Measurements from ENCODE around the gene OR14A2. TPM values are rescaled to one million over a fixed set of nuclear protein-coding genes. Genes with fewer than 3 reads are reported as not detected.
"Not testable (repeated sequence)": the region's sequence is repeated elsewhere in the genome, so short reads cannot be mapped to it uniquely, and the experiment has no call there.

The OR14A2 gene
- total and polyA plus RNA-seq, 2 donors, result not detected

DNA sequence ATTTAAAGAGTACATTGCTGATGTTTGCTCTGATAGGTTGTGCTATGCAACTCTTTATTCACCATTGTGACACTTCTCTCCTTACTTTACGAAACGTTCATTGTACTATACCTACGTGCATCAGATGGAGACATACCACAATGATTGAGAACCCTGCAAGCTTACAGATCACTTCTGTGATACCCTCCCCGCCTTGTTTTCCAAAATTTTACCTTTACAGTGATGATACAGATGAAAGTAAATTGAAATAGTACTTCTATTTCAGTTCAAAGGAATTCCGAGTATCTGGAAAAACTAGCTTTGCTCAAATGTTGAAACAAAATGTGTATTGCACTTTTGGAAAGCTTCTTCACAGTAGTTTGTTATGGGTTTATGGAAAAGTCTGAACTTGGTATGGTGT lies 6.2 kb downstream of the OR14A2 start:
- H3K27ac ChIP-seq (ENCODE audit: low read depth in 1 of 2, low read length in 1 of 2), result no peak overlapping the region
- no peaks in the 10 kb centered on the region for H3K9me3 ChIP-seq (ENCODE audit: control insufficient read depth in 2 of 2, insufficient read depth in 1 of 2, low read length in 1 of 2)
- no peak for DNase-seq (ENCODE audit: low read depth in 6 of 9, low spot score in 9 of 9)
- no peaks in the 10 kb centered on the region for H3K27me3 ChIP-seq (ENCODE audit: control insufficient read depth in 2 of 2, insufficient read depth in 1 of 2, low read length in 1 of 2)
- WGBS, result 93% methylated on average over 5 of the region's 5 CpGs
- no peak overlapping the region for H3K4me3 ChIP-seq (ENCODE audit: low read length in 2 of 2)
- no peaks in the 10 kb centered on the region for H3K36me3 ChIP-seq (ENCODE audit: control insufficient read depth in 2 of 2, insufficient read depth in 2 of 2, low read length in 1 of 2)
- no peaks in the 10 kb centered on the region for H3K4me1 ChIP-seq (ENCODE audit: control insufficient read depth in 2 of 2, insufficient read depth in 2 of 2, low read length in 2 of 2)

DNA sequence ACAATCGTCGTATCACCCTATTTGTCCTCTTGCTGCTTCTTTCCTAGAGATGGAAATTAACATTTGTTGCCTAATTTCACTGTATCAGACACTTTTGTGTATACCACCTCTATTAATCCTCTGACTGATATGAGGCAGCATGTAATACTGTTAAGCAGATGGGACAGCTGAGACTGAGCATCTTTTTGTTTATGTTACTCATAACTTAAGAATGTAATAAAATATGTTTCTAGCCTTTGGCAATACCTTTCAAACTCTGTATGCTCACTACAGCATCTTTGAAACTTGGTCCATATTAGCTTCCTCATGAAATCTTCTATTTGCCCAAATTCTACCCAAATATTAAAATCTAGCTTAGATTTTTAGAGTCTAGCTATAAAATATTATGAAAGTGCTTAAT lies 7.2 kb downstream of the OR14A2 start:
- H3K4me3 ChIP-seq (ENCODE audit: low read length in 2 of 2), result no peak overlapping the region
- H3K4me1 ChIP-seq (ENCODE audit: control insufficient read depth in 2 of 2, insufficient read depth in 2 of 2, low read length in 2 of 2), result no peaks in the 10 kb centered on the region
- H3K27me3 ChIP-seq (ENCODE audit: control insufficient read depth in 2 of 2, insufficient read depth in 1 of 2, low read length in 1 of 2), result no peaks in the 10 kb centered on the region
- no peaks in the 10 kb centered on the region for H3K9me3 ChIP-seq (ENCODE audit: control insufficient read depth in 2 of 2, insufficient read depth in 1 of 2, low read length in 1 of 2)
- no peaks in the 10 kb centered on the region for H3K36me3 ChIP-seq (ENCODE audit: control insufficient read depth in 2 of 2, insufficient read depth in 2 of 2, low read length in 1 of 2)
- no peak overlapping the region for H3K27ac ChIP-seq (ENCODE audit: low read depth in 1 of 2, low read length in 1 of 2)
- DNase-seq (ENCODE audit: low read depth in 6 of 9, low spot score in 9 of 9), result no peak
- 98% methylated on average over 2 of the region's 2 CpGs for WGBS

DNA sequence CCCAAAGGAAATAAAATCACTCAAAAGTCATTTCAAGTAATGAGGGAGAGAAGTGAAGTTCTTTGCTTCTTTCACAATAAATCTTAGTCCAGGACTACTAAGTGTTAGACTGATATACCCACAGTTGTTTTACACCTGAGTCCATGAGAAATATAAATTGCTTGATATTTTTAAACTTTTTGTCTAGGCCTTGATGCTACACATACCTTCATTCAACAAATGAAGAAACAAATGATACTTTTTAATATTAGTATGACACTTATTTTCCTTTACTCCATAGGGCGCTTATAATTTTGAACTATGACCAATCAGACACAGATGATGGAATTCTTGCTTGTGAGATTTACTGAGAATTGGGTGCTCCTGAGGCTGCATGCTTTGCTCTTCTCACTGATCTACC lies 9.6 kb downstream of the OR14A2 start, which contains the start of gene OR14K1:
Gene OR14K1 (plus strand): TSS at position 301 of the 400 bp plus-strand sequence. CDS start 0 bp downstream, at position 301.
- no peaks in the 10 kb centered on the region for H3K4me1 ChIP-seq (ENCODE audit: control insufficient read depth in 2 of 2, insufficient read depth in 2 of 2, low read length in 2 of 2)
- DNase-seq (ENCODE audit: low read depth in 6 of 9, low spot score in 9 of 9), result no peak
- H3K27ac ChIP-seq (ENCODE audit: low read depth in 1 of 2, low read length in 1 of 2), result no peak within 1 kb of the TSS
- H3K36me3 ChIP-seq (ENCODE audit: control insufficient read depth in 2 of 2, insufficient read depth in 2 of 2, low read length in 1 of 2), result no peaks in the 10 kb centered on the region
- H3K4me3 ChIP-seq (ENCODE audit: low read length in 2 of 2), result no peak within 1 kb of the TSS
- no peaks in the 10 kb centered on the region for H3K9me3 ChIP-seq (ENCODE audit: control insufficient read depth in 2 of 2, insufficient read depth in 1 of 2, low read length in 1 of 2)
- no peaks in the 10 kb centered on the region for H3K27me3 ChIP-seq (ENCODE audit: control insufficient read depth in 2 of 2, insufficient read depth in 1 of 2, low read length in 1 of 2)
- WGBS, result 98% methylated on average over 1 of the region's 1 CpG

DNA sequence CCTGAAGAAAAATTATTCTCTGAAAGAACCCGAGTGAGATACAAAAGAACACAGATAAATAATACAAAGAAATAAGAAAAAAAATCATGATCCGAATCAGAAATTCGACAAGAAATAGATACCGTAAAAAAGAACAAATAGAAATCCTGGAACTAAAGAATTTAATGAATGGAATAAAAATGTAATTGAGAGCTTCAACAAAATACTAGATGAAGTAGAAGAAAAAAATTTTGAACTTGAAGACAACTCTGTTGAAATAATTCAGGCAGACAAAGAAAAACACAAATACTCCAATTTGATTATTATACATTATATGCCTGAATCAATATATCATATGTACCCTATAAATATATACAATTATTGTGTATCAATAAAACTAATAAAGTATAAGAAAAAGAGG lies 26.7 kb downstream of the OR14A2 start:
- Histone ChIP-seq H3K36me3 (ENCODE audit: control insufficient read depth in 2 of 2, insufficient read depth in 2 of 2, low read length in 1 of 2) (no peaks in the 10 kb centered on the region), H3K9me3 (ENCODE audit: control insufficient read depth in 2 of 2, insufficient read depth in 1 of 2, low read length in 1 of 2) (peaks cover 2 to 3% of the 10 kb centered on the region in 2 donors), H3K27ac (ENCODE audit: low read depth in 1 of 2, low read length in 1 of 2) (no peak overlapping the region), H3K27me3 (ENCODE audit: control insufficient read depth in 2 of 2, insufficient read depth in 1 of 2, low read length in 1 of 2) (no peaks in the 10 kb centered on the region), H3K4me3 (ENCODE audit: low read length in 2 of 2) (no peak overlapping the region), H3K4me1 (ENCODE audit: control insufficient read depth in 2 of 2, insufficient read depth in 2 of 2, low read length in 2 of 2) (no peaks in the 10 kb centered on the region)
- no peak for DNase-seq (ENCODE audit: low read depth in 6 of 9, low spot score in 9 of 9)
- WGBS, result 96% methylated on average over 4 of the region's 4 CpGs

DNA sequence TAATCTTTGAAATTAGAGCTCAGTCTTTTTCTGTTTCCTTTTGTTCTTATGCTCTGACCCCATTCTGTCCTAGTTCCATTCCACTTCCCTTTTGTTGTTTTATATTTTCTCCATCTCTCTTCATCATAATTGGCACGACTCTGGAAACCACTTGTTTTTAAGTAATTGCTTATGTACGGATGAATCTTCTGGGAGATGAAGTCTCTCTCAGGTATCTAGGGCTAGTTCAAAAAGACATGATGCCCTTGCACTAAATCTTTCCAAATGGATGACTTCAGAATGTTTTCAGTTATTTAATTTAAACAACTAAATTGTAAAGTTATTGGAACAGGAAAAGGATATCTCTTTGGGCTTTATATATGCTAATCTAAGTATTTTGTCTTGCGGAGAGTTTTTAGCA lies 31.4 kb downstream of the OR14A2 start, which contains the start of gene OR6F1:
Gene OR6F1 (minus strand): TSS at position 101 of the 400 bp plus-strand sequence. CDS start 3,891 bp downstream, outside the sequence.
- Histone ChIP-seq H3K9me3 (ENCODE audit: control insufficient read depth in 2 of 2, insufficient read depth in 1 of 2, low read length in 1 of 2) (peaks cover 2 to 3% of the 10 kb centered on the region in 2 donors), H3K36me3 (ENCODE audit: control insufficient read depth in 2 of 2, insufficient read depth in 2 of 2, low read length in 1 of 2) (no peaks in the 10 kb centered on the region), H3K27ac (ENCODE audit: low read depth in 1 of 2, low read length in 1 of 2) (no peak within 1 kb of the TSS), H3K4me1 (ENCODE audit: control insufficient read depth in 2 of 2, insufficient read depth in 2 of 2, low read length in 2 of 2) (no peaks in the 10 kb centered on the region), H3K4me3 (ENCODE audit: low read length in 2 of 2) (no peak within 1 kb of the TSS), H3K27me3 (ENCODE audit: control insufficient read depth in 2 of 2, insufficient read depth in 1 of 2, low read length in 1 of 2) (no peaks in the 10 kb centered on the region)
- DNase-seq (ENCODE audit: low read depth in 6 of 9, low spot score in 9 of 9), result no peak
- WGBS, result 97% methylated on average over 3 of the region's 3 CpGs

DNA sequence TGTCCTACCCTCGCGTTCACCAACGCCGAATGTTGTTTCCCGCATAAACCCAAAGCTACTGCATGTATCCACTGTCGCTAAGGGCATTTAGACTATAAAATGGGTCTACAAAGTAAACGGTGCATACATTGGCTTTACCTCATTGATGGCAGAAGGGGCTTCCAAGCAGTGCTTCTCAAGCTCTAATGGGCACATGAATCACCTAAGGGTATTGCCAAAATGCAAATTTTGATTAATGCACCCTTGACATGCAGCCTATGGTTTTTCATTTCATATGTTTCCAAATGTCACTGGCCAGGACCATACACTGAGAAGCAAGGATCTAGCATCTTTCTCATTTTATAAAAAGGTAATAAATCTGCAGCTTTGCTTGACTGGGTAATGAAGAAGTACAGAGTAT lies 34.2 kb downstream of the OR14A2 start:
- H3K4me3 ChIP-seq (ENCODE audit: low read length in 2 of 2), result no peak overlapping the region

DNA sequence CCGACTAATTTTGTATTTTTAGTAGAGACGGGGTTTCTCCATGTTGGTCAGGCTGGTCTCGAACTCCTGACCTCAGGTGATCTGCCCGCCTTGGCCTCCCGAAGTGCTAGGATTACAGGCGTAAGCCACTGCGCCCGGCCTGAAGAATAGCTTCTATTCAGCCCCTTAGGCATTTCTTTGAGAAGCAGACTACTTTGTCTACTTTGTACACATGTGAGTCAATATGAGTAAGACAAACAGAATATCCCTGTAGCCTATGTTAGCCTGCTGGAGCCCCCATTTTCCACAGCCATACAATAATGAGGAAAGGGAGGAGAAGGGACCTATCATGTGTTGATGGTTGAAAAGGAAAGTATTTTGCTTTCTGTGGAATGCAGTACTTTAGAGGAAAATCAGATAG lies 37.3 kb downstream of the OR14A2 start:
- H3K4me1 ChIP-seq (ENCODE audit: control insufficient read depth in 2 of 2, insufficient read depth in 2 of 2, low read length in 2 of 2); H3K27me3 ChIP-seq (ENCODE audit: control insufficient read depth in 2 of 2, insufficient read depth in 1 of 2, low read length in 1 of 2); DNase-seq (ENCODE audit: low read depth in 6 of 9, low spot score in 9 of 9); H3K4me3 ChIP-seq (ENCODE audit: low read length in 2 of 2); H3K9me3 ChIP-seq (ENCODE audit: control insufficient read depth in 2 of 2, insufficient read depth in 1 of 2, low read length in 1 of 2); H3K27ac ChIP-seq (ENCODE audit: low read depth in 1 of 2, low read length in 1 of 2); H3K36me3 ChIP-seq (ENCODE audit: control insufficient read depth in 2 of 2, insufficient read depth in 2 of 2, low read length in 1 of 2): not testable (repeated sequence)
- 95% methylated on average over 8 of the region's 8 CpGs for WGBS

More for the DNA sequence above, 34.2 kb downstream of the OR14A2 start:
- H3K36me3 ChIP-seq (ENCODE audit: control insufficient read depth in 2 of 2, insufficient read depth in 2 of 2, low read length in 1 of 2), result no peaks in the 10 kb centered on the region
- no peak overlapping the region for H3K27ac ChIP-seq (ENCODE audit: low read depth in 1 of 2, low read length in 1 of 2)
- 98% methylated on average over 7 of the region's 7 CpGs for WGBS
- no peaks in the 10 kb centered on the region for H3K27me3 ChIP-seq (ENCODE audit: control insufficient read depth in 2 of 2, insufficient read depth in 1 of 2, low read length in 1 of 2)
- H3K4me1 ChIP-seq (ENCODE audit: control insufficient read depth in 2 of 2, insufficient read depth in 2 of 2, low read length in 2 of 2), result no peaks in the 10 kb centered on the region
- no peaks in the 10 kb centered on the region for H3K9me3 ChIP-seq (ENCODE audit: control insufficient read depth in 2 of 2, insufficient read depth in 1 of 2, low read length in 1 of 2)
- no peak for DNase-seq (ENCODE audit: low read depth in 6 of 9, low spot score in 9 of 9)

DNA sequence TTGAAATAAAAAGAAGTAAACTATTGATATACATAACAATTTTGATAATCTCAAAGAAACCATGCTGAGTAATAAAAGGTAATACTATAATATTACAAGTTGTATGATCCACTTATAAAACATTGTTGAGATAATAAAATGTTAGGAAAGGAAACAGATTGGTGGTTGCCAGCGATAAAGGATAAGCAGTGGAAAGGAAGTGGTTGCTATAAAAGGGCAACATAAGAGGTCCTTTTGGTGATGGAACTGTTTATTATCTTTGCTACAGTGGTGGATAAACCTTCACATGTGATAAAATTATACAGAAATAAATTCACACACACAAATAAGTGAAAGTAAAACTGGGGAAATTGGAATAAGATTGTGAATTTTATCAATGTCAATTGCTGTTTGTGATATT lies 46.6 kb downstream of the OR14A2 start:
- no peak overlapping the region for H3K27ac ChIP-seq (ENCODE audit: low read depth in 1 of 2, low read length in 1 of 2)
- DNase-seq (ENCODE audit: low read depth in 6 of 9, low spot score in 9 of 9), result no peak
- no peaks in the 10 kb centered on the region for H3K9me3 ChIP-seq (ENCODE audit: control insufficient read depth in 2 of 2, insufficient read depth in 1 of 2, low read length in 1 of 2)
- H3K4me1 ChIP-seq (ENCODE audit: control insufficient read depth in 2 of 2, insufficient read depth in 2 of 2, low read length in 2 of 2), result no peaks in the 10 kb centered on the region
- 9% methylated on average over 1 of the region's 1 CpG for WGBS
- H3K4me3 ChIP-seq (ENCODE audit: low read length in 2 of 2), result no peak overlapping the region
- H3K27me3 ChIP-seq (ENCODE audit: control insufficient read depth in 2 of 2, insufficient read depth in 1 of 2, low read length in 1 of 2), result no peaks in the 10 kb centered on the region
- no peaks in the 10 kb centered on the region for H3K36me3 ChIP-seq (ENCODE audit: control insufficient read depth in 2 of 2, insufficient read depth in 2 of 2, low read length in 1 of 2)

DNA sequence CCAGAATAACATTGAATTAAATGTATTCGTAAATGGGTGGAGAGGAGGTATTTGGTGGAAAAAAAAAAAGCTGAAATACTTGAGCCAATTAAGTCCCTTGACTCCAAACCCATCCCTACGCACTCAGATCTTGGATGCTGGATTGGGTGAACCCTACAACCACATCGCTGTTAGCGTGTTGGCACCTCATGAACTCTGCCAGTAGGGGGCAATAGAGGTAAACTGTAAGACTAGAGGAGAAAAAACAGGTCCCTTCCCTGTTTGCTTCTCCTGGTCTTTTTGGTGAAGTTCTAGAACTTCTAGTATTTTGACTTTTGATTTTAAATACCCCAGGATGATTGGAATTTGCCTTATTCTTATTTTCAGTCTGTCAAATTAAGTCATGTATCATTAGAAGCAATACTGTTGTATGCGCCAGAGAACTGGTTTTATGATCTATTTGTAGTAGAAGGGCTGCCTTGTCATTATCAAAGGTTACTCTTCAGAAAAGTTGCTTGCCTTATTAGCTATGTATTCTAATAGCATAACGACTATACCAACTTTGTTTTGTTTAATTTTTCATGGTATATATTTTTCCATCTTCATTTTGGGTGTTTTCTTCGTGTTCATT lies 66.5 kb downstream of the OR14A2 start:
- no peaks in the 10 kb centered on the region for H3K36me3 ChIP-seq (ENCODE audit: control insufficient read depth in 2 of 2, insufficient read depth in 2 of 2, low read length in 1 of 2)
- DNase-seq (ENCODE audit: low read depth in 6 of 9, low spot score in 9 of 9), result peak; percentile 5 to 66 (median 30)
- 44% methylated on average over 7 of the region's 7 CpGs for WGBS
- no peak overlapping the region for H3K4me3 ChIP-seq (ENCODE audit: low read length in 2 of 2)
- H3K4me1 ChIP-seq (ENCODE audit: control insufficient read depth in 2 of 2, insufficient read depth in 2 of 2, low read length in 2 of 2), result no peaks in the 10 kb centered on the region
- H3K27me3 ChIP-seq (ENCODE audit: control insufficient read depth in 2 of 2, insufficient read depth in 1 of 2, low read length in 1 of 2), result no peaks in the 10 kb centered on the region
- no peak overlapping the region for H3K27ac ChIP-seq (ENCODE audit: low read depth in 1 of 2, low read length in 1 of 2)
- H3K9me3 ChIP-seq (ENCODE audit: control insufficient read depth in 2 of 2, insufficient read depth in 1 of 2, low read length in 1 of 2), result no peaks in the 10 kb centered on the region
